HG03457 (cell line): ENCODE data around the gene SARS2.

ENCODE experiments used
- ATAC-seq: cut with Tn5 transposase; IDR thresholded peaks from one replicate; pipeline ENCODE4 v1.9.1; 2021; ENCODE audit warnings: moderate number of reproducible peaks; ENCODE audit not compliant: unreplicated experiment

SARS2 gene

GRCh38 chr19:38919837-38920601, 10.5 kb downstream of the SARS2 start:
- no peak for ATAC-seq

GRCh38 chr19:38918526-38918925, 12.0 kb downstream of the SARS2 start:
- ATAC-seq, result no peak

GRCh38 chr19:38917921-38918491, 12.6 kb downstream of the SARS2 start:
- no peak for ATAC-seq

- ATAC-seq, result no peak
These were observed 13.0 kb downstream of the SARS2 start for GRCh38 chr19:38917516-38917915.

- no peak for ATAC-seq
These were observed 14.9 kb downstream of the SARS2 start for GRCh38 chr19:38915329-38916321.

GRCh38 chr19:38913958-38914357, 16.6 kb downstream of the SARS2 start:
- ATAC-seq, result no peak

- ATAC-seq, result no peak
These were observed 17.7 kb downstream of the SARS2 start for GRCh38 chr19:38912600-38913514.

GRCh38 chr19:38911388-38912001, 19.1 kb downstream of the SARS2 start:
- ATAC-seq, result no peak

GRCh38 chr19:38910488-38910887, 20.1 kb downstream of the SARS2 start:
- no peak for ATAC-seq

GRCh38 chr19:38908911-38909310, 21.7 kb downstream of the SARS2 start:
- ATAC-seq, result no peak

- no peak for ATAC-seq
These were observed 22.9 kb downstream of the SARS2 start for GRCh38 chr19:38907670-38908069.

GRCh38 chr19:38907227-38907626, 23.3 kb downstream of the SARS2 start:
- no peak for ATAC-seq

- no peak for ATAC-seq
These were observed 24.9 kb downstream of the SARS2 start for GRCh38 chr19:38905620-38906019.

- no peak for ATAC-seq
These were observed 25.7 kb downstream of the SARS2 start for GRCh38 chr19:38904581-38905539.

- ATAC-seq, result no peak
These were observed 28.9 kb downstream of the SARS2 start for GRCh38 chr19:38901683-38902082.

GRCh38 chr19:38900743-38901190, 29.8 kb downstream of the SARS2 start:
- ATAC-seq, result no peak

- ATAC-seq, result no peak
These were observed 30.3 kb downstream of the SARS2 start for GRCh38 chr19:38900202-38900629.

GRCh38 chr19:38899447-38900201, 30.9 kb downstream of the SARS2 start, which contains the start of the genes NFKBIB and SIRT2:
Gene NFKBIB, plus strand, starts transcription at chr19:38899969. Its CDS starts 64 bp downstream, at chr19:38900033.
Gene SIRT2, minus strand, starts transcription at chr19:38899618. Its CDS starts 97 bp downstream, at chr19:38899521.
- peak; percentile 76 for ATAC-seq
